Activated naive CD8-positive, alpha-beta T cell treated with anti-CD3 and anti-CD28 coated beads, Interleukin-2, amount 50 U/mL, for 16 hours (primary cell): Measurements from ENCODE around the gene NUDT8.
"Not testable (repeated sequence)": the region's sequence is repeated elsewhere in the genome, so short reads cannot be mapped to it uniquely, and the experiment has no call there.

ENCODE experiments used
- DNase-seq: peaks from one replicate; pipeline ENCODE4 v3.0.0-alpha.2; 2020; ENCODE audit warnings: low read depth, low spot score

Gene NUDT8

DNA sequence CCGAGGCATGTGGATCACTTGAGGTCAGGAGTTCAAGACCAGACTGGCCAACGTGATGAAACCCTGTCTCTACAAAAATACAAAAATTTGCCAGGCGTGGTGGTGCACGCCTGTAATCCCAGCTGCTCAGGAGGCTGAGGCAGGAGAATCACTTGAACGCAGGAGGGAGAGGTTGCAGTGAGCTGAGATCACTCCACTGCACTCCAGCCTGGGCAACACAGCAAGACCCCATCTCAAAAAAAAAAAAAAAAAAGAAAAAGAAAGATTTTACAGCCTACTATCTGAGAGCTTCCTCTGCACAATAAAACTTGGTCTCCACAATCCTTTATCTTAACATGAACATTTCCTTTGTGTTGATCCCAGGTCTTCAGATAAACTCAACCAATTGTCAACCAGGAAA lies 31.0 kb upstream of the NUDT8 start:
- not testable (repeated sequence) for DNase-seq

GRCh38 chr11:67659651-67660165 lies 30.0 kb upstream of the NUDT8 start:
- not testable (repeated sequence) for DNase-seq

GRCh38 chr11:67657300-67657699 lies 27.6 kb upstream of the NUDT8 start:
- DNase-seq: no peak

GRCh38 chr11:67656278-67656922 lies 26.7 kb upstream of the NUDT8 start:
- no peak for DNase-seq

DNA sequence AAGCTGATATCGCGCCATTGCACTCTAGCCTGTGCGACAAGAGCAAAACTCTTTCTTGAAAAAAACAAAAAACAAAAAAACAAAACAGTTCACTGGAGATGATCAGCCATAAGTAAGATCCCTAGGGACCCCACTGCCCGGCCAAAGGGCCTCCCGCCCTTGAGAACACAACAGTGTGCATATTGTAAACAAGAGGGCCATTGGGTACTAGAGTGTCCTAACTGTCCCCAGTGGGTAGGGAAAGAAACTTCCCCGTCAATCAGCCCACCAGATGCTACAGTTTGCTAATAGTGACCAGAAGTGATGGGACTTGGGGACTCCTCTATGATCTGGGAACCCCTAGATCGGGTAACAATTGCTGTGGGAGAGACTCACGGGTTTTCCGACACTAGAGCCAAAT lies 24.5 kb upstream of the NUDT8 start:
- no peak for DNase-seq

DNA sequence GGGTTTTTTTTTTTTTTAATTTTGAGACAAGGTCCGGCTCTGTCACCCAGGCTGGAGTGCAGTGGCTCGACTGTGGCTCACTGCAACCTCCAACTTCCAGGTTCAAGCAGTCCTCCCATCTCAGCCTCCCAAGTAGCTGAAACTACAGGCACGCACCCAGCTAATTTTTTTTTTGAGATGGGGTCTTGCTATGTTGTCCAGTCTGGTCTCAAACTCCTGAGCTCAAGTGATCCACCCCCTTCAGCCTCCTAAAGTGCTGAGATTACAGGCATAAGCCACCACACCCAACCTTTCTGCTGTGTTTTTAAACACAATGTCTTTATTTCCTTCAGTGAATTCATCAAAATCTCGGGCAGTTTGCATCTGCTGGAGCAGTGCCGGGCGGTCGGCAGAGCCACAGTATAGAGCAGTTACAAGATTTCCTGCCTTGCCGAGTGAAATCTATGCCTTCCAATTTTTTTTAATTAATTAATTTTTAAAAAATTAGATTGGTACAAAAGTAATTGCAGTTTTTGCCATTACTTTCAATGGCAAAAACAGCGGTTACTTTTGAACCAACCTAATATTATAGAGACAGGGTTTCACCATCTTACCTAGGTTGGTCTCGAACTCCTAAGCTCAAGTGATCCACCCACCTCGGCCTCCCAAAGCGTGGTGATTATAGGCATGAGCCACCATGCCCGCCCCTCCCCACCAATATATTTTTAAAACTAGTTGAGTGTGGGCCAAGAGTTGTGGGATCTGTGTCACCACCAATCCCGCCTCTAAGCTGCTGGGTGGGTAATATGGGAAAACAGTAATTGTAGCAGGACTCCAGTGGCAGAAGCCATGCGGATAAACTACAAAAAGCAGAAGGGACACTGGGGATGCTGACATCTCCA lies 23.5 kb upstream of the NUDT8 start:
- DNase-seq: no peak

DNA sequence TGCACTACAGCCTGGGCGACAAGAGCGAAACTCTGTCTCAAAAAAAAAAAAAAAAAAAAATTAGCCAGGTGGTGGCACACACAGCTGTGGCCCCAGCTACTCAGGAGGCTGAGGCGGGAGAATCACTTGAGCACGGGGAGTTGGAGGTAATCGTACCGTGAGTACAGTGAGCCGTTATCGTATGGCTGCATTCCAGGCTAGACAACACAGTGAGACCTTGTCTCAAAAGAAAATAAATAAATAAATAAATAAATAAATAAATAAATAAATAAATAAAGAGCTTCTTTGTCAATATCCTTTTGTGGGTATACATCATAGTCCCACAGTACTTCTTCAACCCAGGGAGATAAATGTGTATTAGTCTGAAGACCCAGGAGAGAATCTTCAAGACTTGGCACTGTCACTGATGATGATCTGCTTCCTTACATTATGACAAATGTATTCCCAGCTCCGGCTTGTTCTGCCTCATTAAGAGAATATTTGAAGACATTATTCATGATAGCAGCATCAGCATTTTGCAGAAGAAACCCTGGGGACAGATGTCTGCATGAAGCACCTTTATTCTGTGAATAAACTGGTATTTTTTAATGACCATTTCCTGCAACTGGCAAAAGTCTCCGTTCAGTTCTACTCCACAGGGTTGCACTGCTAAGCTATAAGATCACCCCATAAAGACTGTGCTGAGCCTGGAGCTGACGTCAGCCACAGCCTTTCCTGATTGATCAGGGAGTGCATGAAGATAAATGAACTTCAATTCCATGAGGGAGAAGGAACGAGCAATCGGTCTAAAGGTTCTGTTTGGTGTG lies 22.4 kb upstream of the NUDT8 start:
- DNase-seq: no peak

DNA sequence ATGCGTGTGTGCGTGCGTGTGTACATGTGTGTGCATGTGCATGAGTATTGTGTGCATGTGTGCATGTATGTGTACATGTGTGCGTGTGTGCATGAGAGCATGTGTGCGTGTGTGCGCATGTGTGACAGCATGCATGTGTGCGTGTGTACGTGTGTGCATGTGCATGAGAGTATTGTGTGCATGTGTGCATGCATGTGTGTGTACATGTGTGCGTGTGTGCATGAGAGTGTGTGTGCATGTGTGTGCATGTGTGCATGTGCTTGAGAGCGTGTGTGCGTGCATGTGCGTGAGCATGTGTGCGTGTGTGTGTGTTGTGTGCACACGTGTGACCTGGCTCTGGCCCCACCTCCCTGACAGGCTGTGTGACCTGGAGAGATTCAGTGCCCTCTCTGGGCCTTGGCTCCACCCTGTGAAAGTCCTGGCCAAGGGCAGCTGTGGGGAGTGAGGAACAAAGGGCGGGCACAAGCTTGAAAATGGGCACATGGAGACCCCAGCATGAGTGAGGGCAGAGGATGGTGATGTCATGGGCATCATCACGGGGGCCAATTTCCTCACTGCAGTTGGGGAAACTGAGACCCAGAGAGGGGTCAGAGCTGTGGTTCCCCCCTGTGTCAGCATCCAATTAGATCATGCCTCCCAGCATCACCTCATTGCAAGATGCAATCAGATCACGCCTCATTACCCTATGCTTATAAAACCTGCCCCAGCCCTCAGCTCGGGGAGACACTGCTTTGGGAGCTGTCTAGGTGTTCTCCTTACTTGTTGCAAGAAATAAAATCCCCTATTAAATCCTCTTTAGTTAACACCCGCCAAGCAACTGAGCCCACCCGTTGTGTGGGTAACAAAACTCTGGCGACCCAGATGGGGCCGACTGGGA lies 20.1 kb upstream of the NUDT8 start:
- no peak for DNase-seq

- DNase-seq: no peak
Observed at GRCh38 chr11:67648796-67649613, 19.3 kb upstream of the NUDT8 start.

DNA sequence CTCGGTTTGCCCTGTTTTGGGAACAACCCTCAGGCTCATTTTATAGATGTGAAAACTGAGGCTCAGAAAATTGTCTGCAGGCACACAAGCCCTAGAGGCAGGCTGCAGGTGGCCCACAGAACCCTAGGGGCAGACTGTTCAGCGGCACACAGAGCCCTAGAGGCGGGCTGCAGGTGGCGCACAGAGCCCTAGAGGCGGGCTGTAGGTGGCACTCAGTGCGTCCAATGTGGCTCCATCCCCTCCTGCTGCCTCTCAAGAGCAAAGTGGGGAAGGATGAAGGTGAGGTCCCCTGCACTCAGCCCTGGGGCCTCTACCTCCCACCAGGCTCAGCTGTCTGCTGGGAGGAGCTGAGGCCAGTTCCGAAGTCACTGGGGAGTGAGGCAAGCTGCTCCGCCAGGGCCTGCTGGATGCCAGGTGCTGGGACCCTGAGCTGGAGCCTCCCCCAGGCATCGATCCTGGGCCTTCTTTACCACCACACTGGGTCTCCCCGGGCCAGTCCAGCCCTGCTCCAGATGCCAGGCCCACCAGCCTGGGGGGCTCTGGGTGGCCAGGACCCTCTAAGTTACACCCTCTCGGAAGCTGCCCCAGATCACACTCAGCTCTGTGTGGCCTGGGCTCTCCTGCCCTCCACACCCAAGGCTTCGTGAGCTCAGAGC lies 18.5 kb upstream of the NUDT8 start:
- DNase-seq: no peak

GRCh38 chr11:67647471-67647870 lies 17.7 kb upstream of the NUDT8 start:
- no peak for DNase-seq

- DNase-seq: no peak
Observed at GRCh38 chr11:67646535-67647336, 17.0 kb upstream of the NUDT8 start.

- DNase-seq: no peak
Observed at GRCh38 chr11:67645521-67646461, 16.1 kb upstream of the NUDT8 start.

DNA sequence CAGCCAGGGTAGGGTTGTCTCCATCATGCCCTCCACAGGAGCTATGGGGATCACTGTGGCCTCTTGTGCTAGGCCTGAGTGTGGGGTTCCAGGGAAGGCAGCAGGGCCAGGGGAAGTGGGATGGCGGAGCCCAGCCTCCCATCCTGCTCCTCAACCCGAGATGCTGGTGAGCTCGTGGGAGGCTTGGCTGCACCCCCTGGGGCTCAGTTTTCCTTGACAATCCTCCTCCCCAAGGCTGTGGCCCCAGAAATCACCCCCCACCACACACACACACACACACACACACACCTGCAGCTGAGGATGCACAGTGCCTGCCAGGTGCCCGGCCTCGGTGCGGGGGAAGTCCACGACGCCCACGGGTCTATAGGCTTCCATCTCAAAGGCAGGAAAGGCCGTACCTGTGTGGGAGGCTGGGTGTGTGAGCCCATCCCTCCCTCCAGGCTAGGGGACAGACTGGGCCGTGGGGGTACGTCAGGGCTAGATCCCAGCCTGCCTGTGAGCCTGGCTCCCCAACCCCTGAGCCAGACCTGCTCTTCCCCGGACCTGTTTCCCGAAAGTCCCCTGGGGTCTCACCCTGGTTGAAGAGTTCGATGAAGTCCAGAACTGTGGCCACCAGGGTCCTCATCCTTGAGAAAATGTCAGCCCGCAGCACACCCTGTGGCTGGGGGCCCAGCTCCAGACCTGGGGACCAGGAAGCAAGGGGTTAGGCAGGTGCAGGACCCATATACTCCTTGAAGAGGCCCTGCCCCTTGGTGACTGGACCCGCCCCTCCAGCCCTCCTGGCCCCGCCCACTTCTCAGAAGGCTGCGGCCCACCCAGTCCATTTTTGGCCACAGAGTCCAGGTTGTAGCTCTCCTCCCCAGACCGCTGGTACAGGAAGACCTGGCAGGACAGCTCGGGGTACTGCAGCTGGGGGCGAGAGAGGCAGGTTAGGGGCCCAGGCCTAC lies 15.0 kb upstream of the NUDT8 start:
- no peak for DNase-seq

GRCh38 chr11:67644042-67644441 lies 14.3 kb upstream of the NUDT8 start:
- DNase-seq: no peak
